Sigmoid colon (tissue), 4 donors: ENCODE results near the gene KICS2.

Source experiments
- POLR2AphosphoS5 ChIP-seq, 4 donors: sonication (generic); formaldehyde crosslinking; IDR thresholded peaks; one replicate each; pipeline ENCODE4 v1.6.1; 2017; ENCODE audit warnings: antibody characterized with exemption in 4 of 4
- TF ChIP-seq, protein P1 (sequence below), 4 experiments: fragments of 450-650 bp in 3 of 4; fragments of 200-600 bp in 1 of 4; IDR thresholded peaks; one replicate each; pipeline ENCODE4 v1.5.1; 2016 to 2019; ENCODE audit warnings: antibody characterized with exemption in 4 of 4, mild to moderate bottlenecking in 3 of 4, moderate library complexity in 2 of 4

DNA sequence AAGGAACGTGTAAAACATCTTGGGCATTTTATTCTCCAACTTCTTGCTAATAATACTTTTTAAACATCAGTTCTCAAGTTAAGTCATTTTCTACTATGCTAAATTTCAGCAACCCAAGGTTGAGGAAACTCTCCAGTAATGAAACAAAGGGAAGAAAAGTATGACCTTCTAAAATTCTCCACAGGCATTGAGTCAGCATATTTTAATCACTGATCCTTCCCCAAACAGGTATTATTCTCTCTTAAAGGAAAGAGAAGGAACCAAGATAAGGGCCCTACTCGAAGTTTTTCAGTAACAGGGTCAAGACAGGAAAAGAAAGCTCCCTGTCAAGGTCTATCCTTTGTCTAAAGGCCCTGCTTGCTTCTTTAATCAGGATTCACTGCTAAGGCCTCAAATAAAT lies 3.0 kb downstream of the KICS2 start:
- TF ChIP-seq POLR2AphosphoS5 (IDR thresholded peaks at IDR 0.05): no peak
- TF ChIP-seq, protein P1, sequence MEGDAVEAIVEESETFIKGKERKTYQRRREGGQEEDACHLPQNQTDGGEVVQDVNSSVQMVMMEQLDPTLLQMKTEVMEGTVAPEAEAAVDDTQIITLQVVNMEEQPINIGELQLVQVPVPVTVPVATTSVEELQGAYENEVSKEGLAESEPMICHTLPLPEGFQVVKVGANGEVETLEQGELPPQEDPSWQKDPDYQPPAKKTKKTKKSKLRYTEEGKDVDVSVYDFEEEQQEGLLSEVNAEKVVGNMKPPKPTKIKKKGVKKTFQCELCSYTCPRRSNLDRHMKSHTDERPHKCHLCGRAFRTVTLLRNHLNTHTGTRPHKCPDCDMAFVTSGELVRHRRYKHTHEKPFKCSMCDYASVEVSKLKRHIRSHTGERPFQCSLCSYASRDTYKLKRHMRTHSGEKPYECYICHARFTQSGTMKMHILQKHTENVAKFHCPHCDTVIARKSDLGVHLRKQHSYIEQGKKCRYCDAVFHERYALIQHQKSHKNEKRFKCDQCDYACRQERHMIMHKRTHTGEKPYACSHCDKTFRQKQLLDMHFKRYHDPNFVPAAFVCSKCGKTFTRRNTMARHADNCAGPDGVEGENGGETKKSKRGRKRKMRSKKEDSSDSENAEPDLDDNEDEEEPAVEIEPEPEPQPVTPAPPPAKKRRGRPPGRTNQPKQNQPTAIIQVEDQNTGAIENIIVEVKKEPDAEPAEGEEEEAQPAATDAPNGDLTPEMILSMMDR (IDR thresholded peaks at IDR 0.05): no peak
